ENCODE measurements around the gene ATP1A2.

ATP1A2 gene

DNA sequence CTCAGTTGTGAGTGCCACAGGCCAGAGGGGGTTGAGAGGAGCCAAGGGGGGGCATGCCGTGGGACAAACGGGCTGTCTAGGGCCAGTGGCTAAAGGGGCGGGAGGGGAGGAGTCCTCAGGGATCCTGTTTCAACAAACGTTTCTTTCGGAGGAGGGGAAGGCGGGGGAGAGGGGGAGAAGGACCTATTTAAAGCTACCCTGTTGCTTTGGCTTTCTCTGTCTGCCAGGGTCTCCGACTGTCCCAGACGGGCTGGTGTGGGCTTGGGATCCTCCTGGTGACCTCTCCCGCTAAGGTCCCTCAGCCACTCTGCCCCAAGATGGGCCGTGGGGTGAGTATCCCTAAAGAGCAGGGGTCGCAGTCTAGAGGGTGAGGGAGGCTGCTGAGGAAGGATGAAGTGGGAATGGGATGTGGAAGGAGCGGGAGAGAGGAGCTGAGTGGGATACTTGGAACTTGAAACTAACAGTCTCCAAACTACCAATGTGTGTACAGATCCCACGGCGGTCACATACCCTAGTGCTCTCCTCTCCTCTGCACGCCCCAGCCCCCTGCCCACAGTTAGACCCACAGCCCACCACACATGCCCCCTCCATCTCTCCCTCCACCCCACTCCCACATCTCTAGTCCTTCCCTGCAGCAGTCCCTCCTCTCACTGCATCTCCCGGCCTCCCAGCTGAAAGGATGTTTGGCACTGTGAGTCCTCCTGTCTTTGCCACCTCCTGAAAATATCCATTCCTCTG, at the start of gene ATP1A2:
ATP1A2 (plus strand) TSS at position 215 of the 738 bp plus-strand sequence; CDS start at position 318, 103 bp downstream.
- DNase-seq: peak; percentile 66

DNA sequence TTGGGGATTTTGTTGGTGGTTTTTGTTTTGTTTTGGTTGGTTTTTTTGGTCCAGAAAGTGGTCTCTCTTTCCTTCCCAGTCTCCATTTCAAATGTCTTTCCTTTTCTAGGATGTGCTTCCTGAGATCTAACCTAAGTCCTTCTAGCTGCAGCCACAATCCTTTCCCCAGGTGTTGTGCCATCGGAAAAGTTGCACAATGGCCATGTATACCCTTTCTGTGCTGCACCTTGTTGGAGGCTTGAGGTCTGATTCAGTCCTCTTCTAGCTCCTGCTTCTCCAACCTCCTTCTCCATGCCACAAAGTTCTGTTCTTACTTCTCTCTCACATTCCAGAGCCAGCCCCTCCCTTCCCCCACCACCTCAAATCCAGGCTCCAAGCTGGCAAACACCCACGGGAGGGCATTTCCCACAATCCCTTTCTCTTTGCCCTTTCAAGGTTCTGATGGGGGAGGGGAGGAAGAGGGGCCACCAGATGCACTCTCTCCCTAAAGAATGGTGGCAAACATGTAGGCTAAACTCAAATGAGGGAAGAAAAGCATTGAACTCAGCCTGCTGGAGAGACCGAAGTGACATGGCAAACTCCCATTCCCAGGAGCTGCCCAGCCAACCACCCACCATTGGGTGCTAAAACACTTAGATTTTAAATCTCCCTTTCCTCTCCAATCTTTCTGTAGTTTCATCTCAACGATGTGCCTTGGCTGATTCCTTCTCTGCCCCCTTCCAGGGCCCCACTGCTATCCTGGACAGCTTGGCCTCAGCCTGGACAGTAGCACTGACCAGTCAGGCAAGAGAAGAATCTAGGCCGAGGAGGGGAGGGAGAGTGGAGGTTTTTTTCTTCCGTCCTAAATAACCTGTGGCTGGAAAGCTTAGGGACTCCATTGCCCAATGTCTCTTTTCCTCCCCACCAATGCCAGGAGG, 48.5 kb upstream of the ATP1A2 start:
- no peak for DNase-seq

DNA sequence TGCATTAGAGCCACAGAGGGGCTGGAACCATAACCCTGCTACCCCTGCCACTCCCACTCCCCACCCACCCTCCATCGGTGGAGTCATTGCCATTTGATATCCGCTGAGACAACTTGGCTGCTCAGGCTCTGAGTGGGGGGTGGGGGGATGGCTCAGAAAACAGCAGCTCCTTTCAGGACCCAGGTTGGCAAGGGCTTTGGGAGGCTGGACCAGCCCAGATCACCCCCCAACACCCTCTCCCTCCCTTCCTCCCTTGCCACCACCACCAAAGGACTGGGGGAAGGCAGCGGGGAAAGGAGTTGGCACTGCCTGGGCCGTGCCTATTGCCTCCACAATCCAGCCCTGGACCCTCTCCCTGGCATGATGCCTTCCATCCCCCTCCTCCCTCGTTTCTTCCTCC, 47.3 kb upstream of the ATP1A2 start:
- no peak for DNase-seq

DNA sequence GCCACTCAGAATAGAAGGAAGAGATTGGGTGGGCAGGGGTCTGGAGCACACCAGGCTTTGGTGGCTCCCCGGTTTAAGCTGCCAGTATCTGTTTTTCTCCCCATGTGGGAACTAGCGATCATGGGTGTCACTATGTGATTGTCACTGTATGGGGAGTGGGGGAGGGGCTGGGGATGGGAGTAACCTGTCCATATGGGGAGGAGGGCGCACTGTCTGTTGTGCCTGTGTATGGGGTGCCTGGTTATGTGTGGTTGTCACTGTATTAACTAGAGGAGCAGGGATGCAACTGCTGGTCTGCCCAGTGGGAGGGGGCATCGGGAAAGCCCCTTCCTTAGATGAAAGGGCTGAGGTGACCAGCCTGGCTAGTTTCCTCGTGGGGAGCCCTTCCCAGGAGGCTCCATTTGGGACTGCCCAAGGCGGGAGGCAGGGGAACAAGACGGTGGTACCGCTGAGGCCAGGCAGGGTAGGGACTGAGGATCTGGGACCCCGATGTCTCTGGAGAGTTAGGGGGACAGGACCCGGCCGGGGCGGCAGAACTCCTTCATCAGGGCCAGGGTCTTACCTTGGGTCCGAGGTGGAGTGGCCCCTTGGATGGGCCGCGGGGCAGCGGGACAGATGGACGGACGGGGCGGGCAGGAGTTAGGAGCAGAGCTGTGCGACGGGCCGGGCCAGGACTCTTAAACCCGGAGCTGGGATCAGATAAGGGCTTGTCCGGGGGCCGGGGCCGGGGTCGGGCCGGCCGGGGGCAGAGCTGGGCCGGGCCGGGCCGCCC, 45.9 kb upstream of the ATP1A2 start, which contains the start of gene KCNJ10:
KCNJ10 (minus strand) TSS at position 701 of the 772 bp plus-strand sequence. CDS start 27,628 bp downstream, outside the sequence.
- DNase-seq: no peak

DNA sequence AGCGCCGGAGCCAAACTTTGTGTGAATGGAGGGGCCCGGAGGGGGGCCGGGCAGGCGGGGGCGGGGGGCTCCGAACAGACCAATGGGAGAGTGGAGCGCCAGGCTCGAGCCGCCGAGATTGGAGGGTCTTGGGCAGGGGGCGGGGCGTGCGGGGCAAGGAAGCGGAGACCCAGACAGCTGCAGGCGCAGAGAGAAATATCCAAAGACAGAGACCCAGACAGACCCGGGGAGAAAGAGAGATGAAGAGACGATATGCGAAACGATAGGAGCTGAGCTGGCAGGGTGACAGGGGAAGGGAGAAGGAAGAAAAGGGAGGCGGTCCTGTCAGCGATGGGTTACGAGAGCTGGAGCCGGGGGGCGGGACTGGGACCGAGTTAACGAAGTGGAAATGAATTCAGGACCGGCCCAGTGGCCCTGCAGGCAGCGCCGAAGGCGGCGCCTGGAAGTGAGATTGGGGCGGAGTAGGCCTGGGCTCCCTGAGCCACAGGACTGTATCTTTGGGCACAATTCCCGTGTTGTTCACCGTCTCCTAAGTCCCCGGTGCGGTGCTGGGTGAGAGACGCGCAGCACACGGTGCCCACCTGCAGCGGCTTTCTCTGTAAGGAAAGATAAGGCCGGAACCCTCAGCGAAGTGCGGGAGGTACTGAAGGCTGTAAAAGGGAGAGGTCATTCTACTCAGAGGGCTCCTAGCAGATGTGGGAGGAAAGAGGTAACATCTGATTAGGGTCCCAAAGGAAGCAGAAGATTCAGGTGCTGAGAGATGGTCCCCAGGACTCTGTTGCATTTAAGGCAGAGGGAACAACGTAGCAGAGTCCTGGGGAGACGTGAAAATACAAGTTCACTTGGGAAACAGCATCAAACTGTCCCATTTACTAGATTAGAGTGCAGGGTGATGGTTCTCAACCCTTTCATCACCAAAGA, 45.1 kb upstream of the ATP1A2 start:
- peak; percentile 94 for DNase-seq

DNA sequence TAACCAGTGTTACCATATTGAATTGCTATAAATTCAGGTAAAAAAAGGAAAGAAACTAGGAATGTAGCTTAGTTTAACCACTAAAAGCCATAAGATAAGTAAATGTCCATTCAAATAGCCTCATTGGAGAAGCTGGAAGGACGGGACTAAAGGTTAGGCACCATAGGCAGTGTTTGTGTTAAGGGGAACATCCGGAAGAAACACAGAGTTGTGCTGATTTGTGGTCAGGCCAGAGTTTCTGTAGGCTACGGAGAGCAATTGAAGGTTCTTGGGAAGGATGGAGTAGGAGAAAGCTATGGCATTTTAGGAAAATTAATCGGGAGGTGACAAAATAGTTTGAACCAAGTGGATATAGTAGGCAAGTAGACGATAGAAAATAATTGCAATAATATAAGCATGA, 44.3 kb upstream of the ATP1A2 start:
- DNase-seq: no peak

DNA sequence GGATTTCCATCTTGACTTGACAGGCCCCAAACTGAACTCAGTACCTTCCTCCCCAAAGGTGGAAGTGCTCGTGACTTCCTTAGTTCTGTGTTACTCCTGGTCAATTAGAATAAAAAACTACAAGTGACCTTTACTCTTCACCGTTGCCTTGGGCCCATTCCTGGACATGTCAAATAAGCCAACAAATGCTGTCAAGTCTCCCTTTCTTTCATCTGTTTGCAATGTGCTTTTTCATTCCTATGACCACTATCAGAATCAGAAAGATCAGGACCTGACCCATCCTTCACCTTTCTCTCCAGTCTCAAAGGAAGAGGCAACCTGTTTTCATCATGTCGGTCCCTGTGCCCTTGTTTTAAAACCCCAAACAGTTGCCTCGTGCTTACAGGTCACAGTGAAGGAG, 40.7 kb upstream of the ATP1A2 start:
- DNase-seq: no peak

DNA sequence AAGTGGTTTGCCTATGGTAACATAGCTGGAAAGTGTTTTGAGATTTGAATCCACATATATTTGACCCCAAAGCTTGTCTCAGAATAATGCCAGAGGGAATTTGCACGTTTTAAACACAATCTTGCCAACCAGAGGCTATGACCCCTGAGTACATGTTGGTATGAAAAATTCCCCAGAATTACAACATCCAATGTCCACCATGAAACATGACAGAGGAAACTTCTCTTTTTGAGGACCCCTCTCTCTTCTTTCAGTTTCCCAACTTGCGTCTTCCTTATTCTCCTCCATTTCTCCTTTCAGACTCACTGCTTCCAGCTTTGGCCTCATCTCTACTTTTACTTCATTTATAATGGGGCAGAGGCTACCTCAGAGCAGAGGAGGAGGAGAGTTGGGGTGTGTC, 39.7 kb upstream of the ATP1A2 start:
- DNase-seq: no peak

DNA sequence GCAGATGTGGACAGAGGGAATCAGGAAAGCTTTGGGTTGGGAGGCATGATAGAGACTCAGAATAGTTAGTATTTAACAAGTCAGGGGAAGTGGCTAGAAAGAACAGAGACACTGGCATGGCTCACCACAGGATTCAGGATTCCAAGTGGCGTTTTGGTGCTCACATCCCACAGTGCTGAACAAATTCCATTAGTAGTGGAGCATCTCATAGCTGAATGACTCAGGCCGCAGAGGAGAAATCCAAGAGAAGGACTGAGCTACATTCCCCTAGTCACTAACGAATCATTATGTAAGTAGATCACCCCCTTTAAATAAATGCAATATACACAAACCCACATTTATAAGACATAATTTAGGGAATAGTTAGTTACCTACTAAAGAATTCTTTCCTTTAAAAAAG, 39.3 kb upstream of the ATP1A2 start:
- no peak for DNase-seq

DNA sequence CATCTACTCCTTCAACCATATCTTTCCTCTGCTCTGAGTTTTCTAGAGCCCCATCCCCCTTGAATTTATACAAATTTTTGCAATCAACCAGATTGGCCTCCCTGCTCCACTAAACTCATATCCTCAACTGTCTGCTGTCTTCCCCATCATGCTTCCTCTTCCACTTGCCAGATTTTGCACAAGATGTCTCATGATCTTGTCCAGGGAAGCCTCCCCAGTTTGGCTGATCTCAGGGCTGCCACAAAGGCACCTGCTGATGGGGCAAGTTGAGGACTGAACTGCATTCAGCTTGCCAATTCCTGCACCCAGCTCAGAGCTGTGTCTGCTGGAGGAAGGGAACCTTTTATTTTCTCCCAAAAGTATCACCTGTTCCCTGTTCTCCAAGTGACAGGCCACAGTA, 38.1 kb upstream of the ATP1A2 start:
- no peak for DNase-seq

DNA sequence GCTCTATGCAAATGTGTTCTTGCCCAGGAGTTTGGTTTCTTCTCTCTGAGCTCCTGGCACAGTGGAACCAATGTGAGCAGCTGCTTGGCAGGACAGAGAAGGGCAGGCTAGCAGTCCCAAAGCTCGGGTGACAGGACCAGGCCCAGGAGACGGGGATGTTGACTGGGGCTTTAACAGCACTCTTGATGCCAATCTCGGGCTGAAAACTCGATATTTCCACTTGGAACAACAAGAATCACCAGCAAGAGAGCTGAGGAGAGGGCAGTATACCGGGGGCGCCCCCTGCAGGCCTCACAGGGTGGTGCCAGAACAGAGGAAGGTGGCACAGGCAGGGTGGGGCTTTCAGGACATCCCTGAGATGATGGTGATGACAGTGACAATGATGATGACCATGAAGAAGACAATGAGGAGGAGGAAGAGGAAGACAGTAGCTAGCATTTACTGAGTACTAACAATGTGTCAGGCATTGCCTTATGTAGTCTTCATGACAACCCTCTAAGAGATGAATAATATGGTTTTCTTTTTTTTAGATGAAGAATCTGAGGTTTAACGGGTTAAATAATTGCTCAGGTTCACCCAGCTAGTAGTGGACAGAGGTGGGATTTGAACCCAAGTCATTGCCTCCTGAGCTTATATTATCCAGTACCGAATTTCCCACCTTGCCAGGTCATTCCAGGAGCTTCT, 36.9 kb upstream of the ATP1A2 start:
- peak; percentile 71 for DNase-seq

DNA sequence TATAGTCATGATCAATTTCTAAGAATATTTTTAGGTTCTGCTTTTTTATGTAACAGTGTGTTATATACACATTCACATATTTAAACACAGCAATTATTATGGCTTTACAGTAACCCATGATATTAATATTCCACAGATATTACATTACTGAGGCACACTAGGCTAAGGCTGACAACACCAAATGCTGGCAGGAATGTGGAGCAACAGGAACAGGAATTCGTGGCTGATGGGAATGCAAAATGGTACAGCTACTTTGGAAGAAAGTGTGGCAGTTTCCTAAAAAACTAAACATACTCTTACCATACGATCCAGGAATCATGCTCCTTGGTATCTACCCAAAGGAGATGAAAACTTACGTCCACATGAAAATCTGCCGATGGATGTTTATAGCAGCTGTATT, 36.1 kb upstream of the ATP1A2 start:
- no peak for DNase-seq

DNA sequence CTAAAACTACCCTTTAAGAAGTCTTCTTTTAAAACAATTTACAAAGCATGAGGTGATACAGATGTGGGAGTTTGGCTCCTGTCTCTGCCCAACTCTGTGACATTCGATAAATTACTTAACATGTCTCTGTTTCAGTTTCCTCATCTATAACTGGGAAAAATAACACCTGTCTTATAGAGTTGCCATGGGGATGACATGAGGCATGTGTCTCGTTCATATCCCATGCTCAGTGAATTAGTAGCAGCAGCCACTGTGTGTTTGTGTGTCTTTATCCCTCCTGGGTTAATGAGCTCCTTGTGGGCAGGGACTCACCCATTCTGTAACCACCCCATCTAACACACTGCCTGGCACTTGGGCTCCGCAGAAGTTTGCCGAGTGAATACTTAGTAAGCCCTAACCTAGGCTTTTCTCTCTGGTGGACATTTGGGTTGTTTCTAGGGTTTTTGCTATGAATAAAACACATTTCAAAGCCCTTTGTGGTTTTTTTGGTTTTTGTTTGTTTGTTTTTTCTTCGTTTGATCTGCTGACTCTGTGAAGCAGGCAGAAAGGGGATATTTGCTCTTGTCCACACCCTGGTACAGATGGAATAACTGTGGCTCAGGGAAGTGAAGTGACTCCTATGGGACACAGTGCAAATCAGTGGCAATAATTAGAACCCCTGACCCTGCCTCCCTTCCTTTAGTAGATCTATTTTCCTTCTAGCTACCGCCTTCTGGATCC, 35.0 kb upstream of the ATP1A2 start:
- DNase-seq: no peak

DNA sequence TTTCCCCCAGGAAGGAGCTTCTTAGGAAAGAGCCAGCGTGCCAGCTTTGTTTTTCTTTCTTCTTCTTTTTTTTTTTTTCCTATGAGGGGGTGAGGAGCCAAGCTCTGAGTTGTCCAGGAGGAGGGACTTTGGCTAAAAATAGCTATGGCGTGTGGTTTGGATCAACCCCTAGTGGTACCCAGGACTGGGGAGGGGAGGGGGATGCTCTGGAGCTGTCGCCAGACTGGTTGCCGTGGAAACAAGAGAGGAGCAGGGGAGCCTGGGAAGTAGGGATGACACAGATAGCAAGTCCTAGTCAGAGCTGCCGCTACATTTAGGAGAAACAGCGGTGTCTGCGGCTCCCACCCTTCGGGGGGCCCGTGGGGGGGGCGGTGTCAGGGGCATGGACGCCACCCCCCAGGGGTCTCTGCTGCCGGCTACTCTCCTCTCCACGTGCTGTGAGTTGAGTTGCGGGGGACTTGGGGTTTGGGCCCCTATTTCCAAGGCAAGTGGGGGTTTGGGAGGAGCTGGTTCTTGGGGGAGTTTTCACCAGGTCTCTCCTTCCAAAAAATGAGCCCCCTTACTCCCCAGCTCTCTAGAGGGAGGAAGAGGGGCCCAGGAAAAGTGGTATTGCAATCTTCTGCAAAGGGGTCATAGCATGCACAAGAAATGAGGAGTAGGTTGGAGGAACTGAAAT, 34.2 kb upstream of the ATP1A2 start, which contains the start of gene KCNJ9:
KCNJ9 (plus strand) TSS at position 278 of the 676 bp plus-strand sequence. CDS start 2,493 bp downstream, outside the sequence.
- DNase-seq: no peak

DNA sequence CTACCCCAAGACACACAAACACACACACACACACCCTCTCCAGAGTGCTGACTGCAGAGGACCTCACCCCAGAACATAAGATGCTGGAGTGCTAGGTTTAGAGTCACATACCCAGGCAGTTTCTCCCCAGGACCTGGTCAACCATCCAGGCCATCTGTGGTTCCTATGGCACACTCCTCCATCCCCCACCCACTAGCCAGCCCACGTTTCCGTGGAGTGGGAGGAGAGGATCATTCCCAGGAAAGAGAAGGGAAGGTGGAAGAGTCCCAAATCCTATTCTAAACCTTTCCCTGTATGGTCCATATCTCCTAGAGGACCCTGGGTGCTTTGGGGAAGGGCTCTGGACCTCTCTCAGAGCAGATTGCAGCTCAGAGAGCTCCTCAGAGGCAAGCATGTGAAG, 33.1 kb upstream of the ATP1A2 start:
- DNase-seq: no peak

DNA sequence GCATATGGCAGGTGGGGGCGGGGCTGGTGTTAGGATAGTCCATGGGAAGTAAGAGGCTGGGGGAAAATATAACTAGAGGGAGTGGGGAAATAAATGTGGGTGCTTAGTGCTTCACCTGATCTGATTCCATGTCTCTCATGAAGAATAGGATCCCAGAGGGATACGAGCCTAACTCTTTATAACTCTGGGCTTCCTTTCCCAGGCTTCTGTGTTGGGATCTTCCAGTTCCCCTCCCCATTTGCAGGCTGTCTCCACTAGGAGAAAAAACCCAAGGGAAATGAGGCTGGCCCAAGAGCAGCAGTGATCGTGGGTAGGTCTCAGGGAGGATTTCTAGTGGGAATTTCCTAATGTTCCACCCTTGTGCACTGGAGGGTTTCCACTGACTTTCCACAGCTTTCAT, 32.6 kb upstream of the ATP1A2 start:
- no peak for DNase-seq

DNA sequence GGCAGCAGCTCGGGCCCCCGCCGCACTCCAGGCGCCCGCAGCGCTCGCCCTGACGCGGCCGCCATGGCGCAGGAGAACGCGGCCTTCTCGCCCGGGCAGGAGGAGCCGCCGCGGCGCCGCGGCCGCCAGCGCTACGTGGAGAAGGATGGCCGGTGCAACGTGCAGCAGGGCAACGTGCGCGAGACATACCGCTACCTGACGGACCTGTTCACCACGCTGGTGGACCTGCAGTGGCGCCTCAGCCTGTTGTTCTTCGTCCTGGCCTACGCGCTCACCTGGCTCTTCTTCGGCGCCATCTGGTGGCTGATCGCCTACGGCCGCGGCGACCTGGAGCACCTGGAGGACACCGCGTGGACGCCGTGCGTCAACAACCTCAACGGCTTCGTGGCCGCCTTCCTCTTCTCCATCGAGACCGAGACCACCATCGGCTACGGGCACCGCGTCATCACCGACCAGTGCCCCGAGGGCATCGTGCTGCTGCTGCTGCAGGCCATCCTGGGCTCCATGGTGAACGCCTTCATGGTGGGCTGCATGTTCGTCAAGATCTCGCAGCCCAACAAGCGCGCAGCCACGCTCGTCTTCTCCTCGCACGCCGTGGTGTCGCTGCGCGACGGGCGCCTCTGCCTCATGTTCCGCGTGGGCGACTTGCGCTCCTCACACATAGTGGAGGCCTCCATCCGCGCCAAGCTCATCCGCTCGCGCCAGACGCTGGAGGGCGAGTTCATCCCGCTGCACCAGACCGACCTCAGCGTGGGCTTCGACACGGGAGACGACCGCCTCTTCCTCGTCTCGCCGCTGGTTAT, 31.4 kb upstream of the ATP1A2 start:
- DNase-seq: peak; percentile 92

DNA sequence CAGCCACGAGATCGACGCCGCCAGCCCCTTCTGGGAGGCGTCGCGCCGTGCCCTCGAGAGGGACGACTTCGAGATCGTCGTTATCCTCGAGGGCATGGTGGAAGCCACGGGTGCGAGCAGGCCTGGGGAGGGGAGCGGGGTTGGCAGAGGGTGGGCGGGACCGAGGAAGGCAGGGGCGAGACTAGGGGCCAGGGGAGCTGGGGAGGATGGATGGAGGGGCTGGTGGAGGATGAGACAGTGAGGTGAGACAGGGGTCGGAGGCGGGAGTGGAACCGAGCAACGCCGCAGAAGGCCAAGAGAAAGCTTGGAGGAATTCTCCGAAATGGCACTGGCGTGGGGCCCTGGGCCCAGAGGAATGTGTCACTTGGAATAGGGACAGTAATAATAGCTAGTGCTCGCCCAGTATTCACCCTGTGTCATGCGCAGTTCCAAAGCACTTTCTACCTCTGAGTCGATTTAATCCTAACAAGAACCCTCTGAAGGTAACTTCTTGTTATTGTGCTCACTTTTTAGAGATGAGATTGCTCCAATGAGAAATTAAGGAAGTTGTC, 30.7 kb upstream of the ATP1A2 start:
- DNase-seq: no peak
